Keratinocyte (primary cell): Measurements from ENCODE around the gene MT2A. TPM values are rescaled to one million over a fixed set of nuclear protein-coding genes. Genes with fewer than 3 reads are reported as not detected.

ENCODE experiments used
- DNase-seq: peaks from one replicate; pipeline ENCODE4 v3.0.0-alpha.2; 2011; ENCODE audit warnings: low read depth, missing footprints, low spot score
- FAIRE-seq: peaks from 2 replicates; lab custom pipeline; 2011; peaks lifted over from hg19 to GRCh38; lab: Jason Lieb, UNC
- H2AFZ ChIP-seq: 2 replicates; pipeline ENCODE4 v1.6.0; 2012; ENCODE audit warnings: low read length, control low read depth, inconsistent platforms; ENCODE audit not compliant: control insufficient read depth
- H3K27ac ChIP-seq: 2 replicates; pipeline ENCODE4 v1.5.1; 2011; ENCODE audit warnings: low read length; ENCODE audit not compliant: control insufficient read depth, insufficient read depth
- H3K27me3 ChIP-seq: 3 replicates; pipeline ENCODE4 v1.6.0; 2011; ENCODE audit warnings: low read length; ENCODE audit not compliant: control insufficient read depth, insufficient read depth; ENCODE audit errors: extremely low read depth
- H3K36me3 ChIP-seq, 2 experiments: 2 replicates in 1 of 2; 3 replicates in 1 of 2; pipeline ENCODE4 v1.5.1; 2011; ENCODE audit warnings: low read length in 2 of 2, mild to moderate bottlenecking in 1 of 2; ENCODE audit not compliant: control insufficient read depth in 2 of 2, insufficient read depth in 2 of 2; ENCODE audit errors: extremely low read depth in 1 of 2
- H3K4me1 ChIP-seq: 3 replicates; pipeline ENCODE4 v1.5.1; 2011; ENCODE audit warnings: low read length; ENCODE audit not compliant: control insufficient read depth, insufficient read depth; ENCODE audit errors: extremely low read depth
- H3K4me2 ChIP-seq: 3 replicates; pipeline ENCODE4 v1.6.0; 2011; ENCODE audit warnings: low read depth, low read length; ENCODE audit not compliant: control insufficient read depth, insufficient read depth; ENCODE audit errors: extremely low read depth
- H3K4me3 ChIP-seq, 3 experiments: fragments of 200-600 bp in 1 of 3; sonication (generic) in 1 of 3; 2 replicates in 2 of 3; 3 replicates in 1 of 3; pipeline ENCODE4 v1.5.1; 2011 to 2016; ENCODE audit warnings: low read length in 3 of 3, mild to moderate bottlenecking in 3 of 3, control low read depth in 2 of 3, inconsistent platforms in 1 of 3, low read depth in 1 of 3, mixed read lengths in 1 of 3, mixed run types in 1 of 3, moderate library complexity in 1 of 3; ENCODE audit not compliant: control insufficient read depth in 2 of 3, insufficient read depth in 2 of 3; ENCODE audit errors: extremely low read depth in 1 of 3
- H3K79me2 ChIP-seq: 2 replicates; pipeline ENCODE4 v1.6.0; 2012; ENCODE audit warnings: low read length; ENCODE audit not compliant: control insufficient read depth, insufficient read depth
- H3K9ac ChIP-seq: 3 replicates; pipeline ENCODE4 v1.6.0; 2011; ENCODE audit warnings: low read length; ENCODE audit not compliant: control insufficient read depth, insufficient read depth; ENCODE audit errors: extremely low read depth
- H3K9me1 ChIP-seq: 3 replicates; pipeline ENCODE4 v1.6.0; 2011; ENCODE audit warnings: low read length; ENCODE audit not compliant: control insufficient read depth, insufficient read depth; ENCODE audit errors: extremely low read depth
- H3K9me3 ChIP-seq: 2 replicates; pipeline ENCODE4 v1.5.1; 2012; ENCODE audit warnings: low read depth, low read length; ENCODE audit not compliant: control insufficient read depth
- H4K20me1 ChIP-seq: 3 replicates; pipeline ENCODE4 v1.6.0; 2011; ENCODE audit warnings: low read length; ENCODE audit not compliant: control insufficient read depth, insufficient read depth; ENCODE audit errors: extremely low read depth
- CTCF ChIP-seq, 3 experiments: IDR thresholded peaks in 1 of 3; conservative IDR thresholded peaks in 1 of 3; optimal IDR thresholded peaks in 1 of 3; 2 replicates in 2 of 3; 3 replicates in 1 of 3; pipeline versions ENCODE3 to v1.5.1; 2011; ENCODE audit warnings: low read length in 3 of 3, mild to moderate bottlenecking in 3 of 3, moderate library complexity in 2 of 3, control low read depth in 1 of 3, inconsistent platforms in 1 of 3; ENCODE audit not compliant: insufficient read depth in 2 of 3; ENCODE audit errors: extremely low read depth in 1 of 3
- EZH2 ChIP-seq: IDR thresholded peaks from one replicate; pipeline ENCODE4 v1.6.1; 2012; ENCODE audit warnings: inconsistent platforms, mild to moderate bottlenecking, low read length, moderate library complexity
- dilution Hi-C: fragments of 300-500 bp; cut with MboI; formaldehyde crosslinking; loops from one replicate; pipeline ENCODE4 v1.7.0; 2020; ENCODE audit warnings: low sequenced_read_pairs; ENCODE audit not compliant: extremely low pct_ligation_motif_present
- polyA plus RNA-seq, 5 experiments: library from polyadenylated mRNA; depleted of rRNA in 3 of 5; stranded (reverse) in 3 of 5; stranded (forward) in 1 of 5; unstranded in 1 of 5; fragments of >200 nt; gene quantifications; 1 replicate in 1 of 5; 2 replicates in 3 of 5; 3 replicates in 1 of 5; pipeline versions ENCODE4 v1.2.1 to v1.2.3, GENCODE V29; 2011 to 2012; ENCODE audit warnings: missing spikeins in 2 of 5, low read depth in 1 of 5, low replicate concordance in 1 of 5

MT2A gene
- polyA plus RNA-seq, 1 donor (not counting 4 experiments of a cell fraction or from before 2014, with no cell fraction given) = 990 TPM

GRCh38 chr16:56635441-56635967, 27.1 kb downstream of the MT2A start:
- Histone ChIP-seq H3K4me2 (no peak overlapping the region), H3K79me2 (no peaks in the 10 kb centered on the region), H3K36me3 (no peaks in the 10 kb centered on the region), H3K27ac (no peak overlapping the region), H3K4me1 (peaks cover 4% of the 10 kb centered on the region), H2AFZ (no peak overlapping the region), H3K9me1 (no peaks in the 10 kb centered on the region), H4K20me1 (no peaks in the 10 kb centered on the region), H3K27me3 (peaks cover 60% of the 10 kb centered on the region), H3K4me3 (no peak overlapping the region), H3K9me3 (no peaks in the 10 kb centered on the region), H3K9ac (no peak overlapping the region)
- FAIRE-seq = no peak
- TF ChIP-seq EZH2 = no peak
- TF ChIP-seq CTCF (optimal IDR thresholded peaks at IDR 0.05 in 1 of 3, IDR thresholded peaks at IDR 0.05 in 1 of 3, conservative IDR thresholded peaks at IDR 0.05 in 1 of 3; ENCODE audit: extremely low read depth in 1 of 3, insufficient read depth in 2 of 3, low read length in 3 of 3) = no peak
- no peak for DNase-seq
- dilution Hi-C loops = no loop called here

- Histone ChIP-seq H3K4me2 (no peak overlapping the region), H3K36me3 (no peaks in the 10 kb centered on the region), H4K20me1 (no peaks in the 10 kb centered on the region), H3K4me1 (peaks cover 4% of the 10 kb centered on the region), H3K9ac (no peak overlapping the region), H3K9me3 (no peaks in the 10 kb centered on the region), H3K27me3 (peaks cover 59% of the 10 kb centered on the region), H2AFZ (no peak overlapping the region), H3K79me2 (no peaks in the 10 kb centered on the region), H3K4me3 (no peak overlapping the region), H3K27ac (no peak overlapping the region), H3K9me1 (no peaks in the 10 kb centered on the region)
- FAIRE-seq (no peak), DNase-seq (no peak)
- TF ChIP-seq CTCF (optimal IDR thresholded peaks at IDR 0.05 in 1 of 3, IDR thresholded peaks at IDR 0.05 in 1 of 3, conservative IDR thresholded peaks at IDR 0.05 in 1 of 3; ENCODE audit: extremely low read depth in 1 of 3, insufficient read depth in 2 of 3, low read length in 3 of 3) (no peak), EZH2 (no peak)
- dilution Hi-C loops = no loop called here
These were observed 28.4 kb downstream of the MT2A start for GRCh38 chr16:56636616-56637413.
